HFFc6 (cell line): ENCODE data around the gene C3orf70. TPM values are rescaled to one million over a fixed set of nuclear protein-coding genes. Genes with fewer than 3 reads are reported as not detected.

Experiments
- DNase-seq: peaks from one replicate; pipeline ENCODE4 v3.0.0-alpha.2; 2018
- H3K27ac Mint-ChIP-seq: 2 replicates; pipeline ENCODE4 v1.8.0; 2020; ENCODE audit warnings: mild to moderate bottlenecking, mixed read lengths
- H3K27me3 Mint-ChIP-seq: 2 replicates; pipeline ENCODE4 v1.8.0; 2021; ENCODE audit warnings: mild to moderate bottlenecking, moderate library complexity, mixed read lengths; ENCODE audit not compliant: insufficient read depth
- H3K36me3 Mint-ChIP-seq: 2 replicates; pipeline ENCODE4 v1.8.0; 2021; ENCODE audit warnings: low read depth, mixed read lengths
- H3K4me1 Mint-ChIP-seq: 2 replicates; pipeline ENCODE4 v1.8.0; 2020; ENCODE audit warnings: low read depth, mixed read lengths
- H3K4me3 Mint-ChIP-seq: 2 replicates; pipeline ENCODE4 v1.8.0; 2020; ENCODE audit warnings: mild to moderate bottlenecking, moderate library complexity, mixed read lengths
- H3K9me3 Mint-ChIP-seq: 2 replicates; pipeline ENCODE4 v1.8.0; 2020; ENCODE audit warnings: mild to moderate bottlenecking, mixed read lengths
- total RNA-seq, 6 experiments: library from RNA; stranded (reverse); fragmentation: NEBNext Ultra II Directional; extraction: Animal tissue kit (Norgen Biotek cat#: 25700); gene quantifications; 2 replicates in 1 of 6; 3 replicates in 5 of 6; pipeline ENCODE4 v1.2.3, GENCODE V29; 2021
- TF ChIP-seq, protein P1 (sequence below): fragments of 200-600 bp; sonication (generic); IDR thresholded peaks from 2 replicates; pipeline ENCODE4 v1.5.0; 2021; ENCODE audit warnings: antibody characterized with exemption, mild to moderate bottlenecking

C3orf70 gene
- total RNA-seq, 6 experiments from 2014 or later = 0.02 to 0.14 (median 0.09) TPM

DNA sequence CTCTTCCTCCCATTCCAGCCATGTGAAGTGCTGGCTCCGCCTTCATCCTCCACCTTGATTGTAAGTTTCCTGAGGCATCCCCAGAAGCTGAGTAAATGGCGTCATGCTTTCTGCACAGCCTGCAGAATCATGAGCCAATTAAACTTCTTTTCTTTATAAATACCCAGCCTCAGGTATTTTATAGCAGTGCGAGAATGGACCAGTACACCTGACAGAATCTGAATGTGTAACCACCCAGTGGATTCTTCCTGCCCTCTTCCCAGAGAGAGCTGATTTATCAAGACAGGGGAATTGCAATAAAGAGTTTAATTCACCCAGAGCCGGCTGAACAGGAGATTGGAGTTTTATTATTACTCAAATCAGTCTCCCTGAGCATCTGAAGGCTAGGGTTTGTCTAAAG lies 86.6 kb downstream of the C3orf70 start:
- Mint-ChIP-seq H3K4me1 (peaks cover 6% of the 10 kb centered on the region; the same call in 1 of the 2 replicates), H3K36me3 (no peaks in the 10 kb centered on the region), H3K4me3 (no peak overlapping the region), H3K27ac (no peak overlapping the region), H3K9me3 (no peaks in the 10 kb centered on the region), H3K27me3 (peaks cover 13% of the 10 kb centered on the region)
- DNase-seq = no peak
- TF ChIP-seq, protein P1, sequence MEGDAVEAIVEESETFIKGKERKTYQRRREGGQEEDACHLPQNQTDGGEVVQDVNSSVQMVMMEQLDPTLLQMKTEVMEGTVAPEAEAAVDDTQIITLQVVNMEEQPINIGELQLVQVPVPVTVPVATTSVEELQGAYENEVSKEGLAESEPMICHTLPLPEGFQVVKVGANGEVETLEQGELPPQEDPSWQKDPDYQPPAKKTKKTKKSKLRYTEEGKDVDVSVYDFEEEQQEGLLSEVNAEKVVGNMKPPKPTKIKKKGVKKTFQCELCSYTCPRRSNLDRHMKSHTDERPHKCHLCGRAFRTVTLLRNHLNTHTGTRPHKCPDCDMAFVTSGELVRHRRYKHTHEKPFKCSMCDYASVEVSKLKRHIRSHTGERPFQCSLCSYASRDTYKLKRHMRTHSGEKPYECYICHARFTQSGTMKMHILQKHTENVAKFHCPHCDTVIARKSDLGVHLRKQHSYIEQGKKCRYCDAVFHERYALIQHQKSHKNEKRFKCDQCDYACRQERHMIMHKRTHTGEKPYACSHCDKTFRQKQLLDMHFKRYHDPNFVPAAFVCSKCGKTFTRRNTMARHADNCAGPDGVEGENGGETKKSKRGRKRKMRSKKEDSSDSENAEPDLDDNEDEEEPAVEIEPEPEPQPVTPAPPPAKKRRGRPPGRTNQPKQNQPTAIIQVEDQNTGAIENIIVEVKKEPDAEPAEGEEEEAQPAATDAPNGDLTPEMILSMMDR = no peak

DNA sequence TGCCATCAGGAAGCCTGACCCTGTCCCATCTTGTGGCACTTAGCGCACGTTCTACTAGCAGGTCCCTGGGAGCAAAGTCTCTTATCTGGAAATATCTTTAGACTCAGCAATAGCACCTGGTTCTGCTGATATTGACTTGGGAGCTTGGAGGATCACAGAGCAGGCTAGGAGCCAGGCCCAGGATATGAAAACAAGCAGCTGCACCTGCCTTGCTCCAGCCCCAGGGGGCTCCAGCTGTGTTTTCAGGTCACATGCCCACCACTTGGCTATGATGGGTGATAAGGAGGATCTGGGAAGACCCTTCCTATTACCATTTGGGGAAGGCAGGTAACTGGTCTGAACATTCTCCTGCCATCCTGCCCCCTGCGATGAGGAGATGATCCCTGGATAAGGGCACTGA lies 87.8 kb downstream of the C3orf70 start:
- peaks cover 5% of the 10 kb centered on the region for H3K36me3 Mint-ChIP-seq
- TF ChIP-seq, protein P1 = peak; percentile 18
- no peak overlapping the region for H3K4me3 Mint-ChIP-seq
- no peak for DNase-seq
- peaks cover 5% of the 10 kb centered on the region for H3K9me3 Mint-ChIP-seq
- H3K27me3 Mint-ChIP-seq = peaks cover 10% of the 10 kb centered on the region
- H3K4me1 Mint-ChIP-seq = no peaks in the 10 kb centered on the region
- no peak overlapping the region for H3K27ac Mint-ChIP-seq

DNA sequence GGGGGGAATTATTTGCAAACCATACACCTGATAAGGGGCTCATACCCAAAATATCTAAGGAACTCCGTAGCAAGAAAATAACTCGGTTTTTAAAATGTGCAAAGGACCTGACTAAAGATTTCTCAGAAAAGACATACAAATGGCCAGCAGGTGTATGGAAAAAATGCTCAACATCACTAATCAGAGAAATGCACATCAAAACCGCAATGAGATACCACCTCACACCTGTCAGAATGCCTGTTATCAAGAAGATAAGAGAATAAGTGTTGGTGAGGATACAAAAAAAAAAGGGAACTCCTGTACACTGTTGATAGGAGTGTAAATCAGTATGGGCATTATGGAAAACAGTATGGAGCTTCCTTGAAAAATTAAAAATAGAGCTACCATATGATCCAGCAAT lies 89.4 kb downstream of the C3orf70 start:
- peaks cover 8% of the 10 kb centered on the region for H3K9me3 Mint-ChIP-seq
- H3K27ac Mint-ChIP-seq = no peak overlapping the region
- TF ChIP-seq, protein P1 = no peak
- DNase-seq = no peak
- H3K4me1 Mint-ChIP-seq = no peaks in the 10 kb centered on the region
- H3K27me3 Mint-ChIP-seq = peaks cover 6% of the 10 kb centered on the region
- H3K4me3 Mint-ChIP-seq = no peak overlapping the region
- H3K36me3 Mint-ChIP-seq = peaks cover 7% of the 10 kb centered on the region

DNA sequence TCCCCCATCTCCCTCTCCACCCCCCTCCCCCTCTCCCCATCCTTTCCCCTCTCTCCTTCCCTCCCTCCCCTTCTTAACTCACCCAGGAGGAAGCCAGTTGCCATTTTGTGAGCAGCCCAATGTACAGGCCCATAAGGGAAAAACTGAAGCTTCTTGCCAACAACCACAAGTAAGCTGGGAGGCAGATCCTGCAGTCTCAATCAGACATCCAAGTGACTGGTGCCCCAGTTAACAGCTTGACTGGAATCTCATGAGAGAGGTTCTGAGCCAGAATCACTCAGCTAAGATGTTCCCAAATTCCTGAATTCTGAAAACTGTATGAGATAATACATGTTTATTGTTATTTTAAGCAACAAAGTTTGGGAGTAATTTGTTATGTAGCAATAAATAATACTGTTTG lies 90.7 kb downstream of the C3orf70 start:
- Mint-ChIP-seq H3K27me3 (peaks cover 2% of the 10 kb centered on the region; the same call in 1 of the 2 replicates), H3K9me3 (peaks cover 18% of the 10 kb centered on the region), H3K4me3 (no peak overlapping the region), H3K36me3 (peaks cover 7% of the 10 kb centered on the region), H3K27ac (no peak overlapping the region), H3K4me1 (no peaks in the 10 kb centered on the region)
- DNase-seq = no peak
- TF ChIP-seq, protein P1 = no peak

DNA sequence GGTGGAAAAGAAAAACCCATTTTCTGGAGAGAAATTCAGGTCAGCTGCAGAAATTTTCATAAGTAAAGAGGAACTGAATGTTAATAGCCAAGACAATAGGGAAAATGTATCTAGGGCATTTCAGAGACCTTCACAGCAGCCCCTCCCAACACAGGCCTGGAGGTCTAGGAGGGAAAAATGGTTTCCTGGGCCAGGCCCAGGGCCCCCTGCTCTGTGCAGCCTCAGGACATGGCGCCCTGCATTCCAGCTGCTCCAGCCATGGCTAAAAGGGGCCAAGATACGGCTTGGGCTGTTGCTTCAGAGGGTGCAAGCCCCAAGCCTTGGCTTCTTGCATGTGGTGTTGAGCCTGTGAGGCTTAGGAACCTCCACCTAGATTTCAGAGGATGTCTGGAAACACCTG lies 92.2 kb downstream of the C3orf70 start:
- Mint-ChIP-seq H3K27me3 (no peaks in the 10 kb centered on the region; the same call in 1 of the 2 replicates), H3K36me3 (peaks cover 20% of the 10 kb centered on the region), H3K4me1 (no peaks in the 10 kb centered on the region), H3K27ac (no peak overlapping the region), H3K9me3 (peaks cover 23% of the 10 kb centered on the region), H3K4me3 (no peak overlapping the region)
- TF ChIP-seq, protein P1 = no peak
- no peak for DNase-seq

DNA sequence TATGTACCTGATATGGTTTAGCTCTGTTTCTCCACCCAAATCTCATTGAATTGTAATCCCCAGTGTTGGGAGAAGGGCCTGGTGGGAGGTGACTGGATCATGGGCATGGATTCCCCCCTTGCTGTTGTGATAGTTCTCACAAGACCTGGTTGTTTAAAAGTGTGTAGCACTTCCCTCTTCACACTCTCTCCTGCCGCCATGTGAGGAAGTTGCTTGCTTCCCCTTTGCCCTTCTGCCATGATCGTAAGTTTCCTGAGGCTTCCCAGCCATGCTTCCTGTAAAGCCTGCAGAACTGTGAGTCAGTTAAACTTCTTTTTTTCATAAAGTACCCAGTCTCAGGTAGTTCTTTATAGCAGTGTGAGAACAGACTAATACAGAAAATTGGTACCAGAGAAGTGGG lies 93.1 kb downstream of the C3orf70 start:
- H3K9me3 Mint-ChIP-seq = peaks cover 23% of the 10 kb centered on the region
- no peak overlapping the region for H3K27ac Mint-ChIP-seq
- peaks cover 27% of the 10 kb centered on the region for H3K36me3 Mint-ChIP-seq
- H3K4me1 Mint-ChIP-seq = no peaks in the 10 kb centered on the region
- TF ChIP-seq, protein P1 = no peak
- no peak for DNase-seq
- H3K27me3 Mint-ChIP-seq = no peaks in the 10 kb centered on the region; the same call in 1 of the 2 replicates
- H3K4me3 Mint-ChIP-seq = no peak overlapping the region
